Measurements from ENCODE around the gene ADPRM.

Gene ADPRM

GRCh38 chr17:10702574-10702973 is 5.2 kb downstream of the ADPRM start:
- TF ChIP-seq, protein P1, sequence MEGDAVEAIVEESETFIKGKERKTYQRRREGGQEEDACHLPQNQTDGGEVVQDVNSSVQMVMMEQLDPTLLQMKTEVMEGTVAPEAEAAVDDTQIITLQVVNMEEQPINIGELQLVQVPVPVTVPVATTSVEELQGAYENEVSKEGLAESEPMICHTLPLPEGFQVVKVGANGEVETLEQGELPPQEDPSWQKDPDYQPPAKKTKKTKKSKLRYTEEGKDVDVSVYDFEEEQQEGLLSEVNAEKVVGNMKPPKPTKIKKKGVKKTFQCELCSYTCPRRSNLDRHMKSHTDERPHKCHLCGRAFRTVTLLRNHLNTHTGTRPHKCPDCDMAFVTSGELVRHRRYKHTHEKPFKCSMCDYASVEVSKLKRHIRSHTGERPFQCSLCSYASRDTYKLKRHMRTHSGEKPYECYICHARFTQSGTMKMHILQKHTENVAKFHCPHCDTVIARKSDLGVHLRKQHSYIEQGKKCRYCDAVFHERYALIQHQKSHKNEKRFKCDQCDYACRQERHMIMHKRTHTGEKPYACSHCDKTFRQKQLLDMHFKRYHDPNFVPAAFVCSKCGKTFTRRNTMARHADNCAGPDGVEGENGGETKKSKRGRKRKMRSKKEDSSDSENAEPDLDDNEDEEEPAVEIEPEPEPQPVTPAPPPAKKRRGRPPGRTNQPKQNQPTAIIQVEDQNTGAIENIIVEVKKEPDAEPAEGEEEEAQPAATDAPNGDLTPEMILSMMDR (IDR thresholded peaks at IDR 0.05; ENCODE audit: insufficient read depth, low read length, missing control alignments): no peak
- ChIA-PET CTCF (interaction anchor here (1.0 to 4.0 kb wide), 4 partner anchors 18 to 56 kb away, joined by 3 to 21 read pairs (median 4); partner anchors contain the start of gene TMEM220), POLR2A (interaction anchor here (1.0 kb wide), 1 partner anchor 12 kb away, joined by 3 read pairs; no protein-coding TSS in a partner anchor)
- DNase-seq (ENCODE audit: low read depth, low spot score): no peak
- H3K4me3 ChIP-seq (ENCODE audit: low read depth, low read length): no peak overlapping the region

DNA sequence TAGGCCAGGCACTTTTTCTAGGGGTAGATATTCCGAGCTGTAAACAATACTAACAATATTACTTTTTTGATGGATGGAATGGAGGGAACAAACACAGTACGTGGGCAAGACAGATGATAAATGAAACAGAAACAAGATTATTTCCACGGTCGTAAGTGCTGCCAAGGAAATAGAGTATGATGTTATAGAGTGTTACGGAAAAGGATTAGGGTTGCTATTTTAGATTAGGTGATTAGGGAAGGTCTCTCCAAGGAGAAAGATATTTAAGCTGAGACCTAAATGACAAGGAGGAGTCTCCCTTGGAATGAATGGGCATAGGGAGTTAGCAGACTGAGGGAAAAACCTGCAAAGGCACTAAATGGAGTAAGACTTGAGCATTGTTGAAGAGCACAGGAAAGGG is 8.3 kb downstream of the ADPRM start:
- no peak overlapping the region for H3K4me3 ChIP-seq (ENCODE audit: low read depth, low read length)
- ChIA-PET POLR2A (no interaction called here), CTCF (interaction anchor here (1.5 kb wide), 1 partner anchor 59 kb away, joined by 4 read pairs; no protein-coding TSS in a partner anchor)
- no peak for DNase-seq (ENCODE audit: low read depth, low spot score)
- TF ChIP-seq, protein P1 (IDR thresholded peaks at IDR 0.05; ENCODE audit: insufficient read depth, low read length, missing control alignments): no peak

DNA sequence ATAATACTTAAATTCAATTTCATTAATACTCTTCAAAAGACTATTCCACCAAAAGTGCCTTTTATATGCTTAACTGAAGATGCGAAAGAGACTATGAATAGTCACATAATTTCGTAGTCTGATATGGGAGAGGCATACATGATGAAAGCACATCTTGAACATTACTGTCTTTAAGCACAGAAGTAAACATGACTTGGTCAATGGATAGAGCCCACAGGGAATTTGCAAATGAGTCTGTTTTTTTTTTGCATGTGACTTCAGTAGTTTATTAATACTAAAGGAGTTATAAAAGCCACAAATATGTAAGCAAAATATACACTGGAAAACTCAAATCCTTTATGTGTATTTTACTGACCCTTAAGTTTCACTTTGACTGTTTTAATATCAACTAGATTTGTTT is 15.9 kb downstream of the ADPRM start:
- TF ChIP-seq, protein P1 (IDR thresholded peaks at IDR 0.05; ENCODE audit: insufficient read depth, low read length, missing control alignments): no peak
- CTCF ChIA-PET: no interaction called here
- no peak for DNase-seq (ENCODE audit: low read depth, low spot score)
- H3K4me3 ChIP-seq (ENCODE audit: low read depth, low read length): no peak overlapping the region
- POLR2A ChIA-PET: no interaction called here

DNA sequence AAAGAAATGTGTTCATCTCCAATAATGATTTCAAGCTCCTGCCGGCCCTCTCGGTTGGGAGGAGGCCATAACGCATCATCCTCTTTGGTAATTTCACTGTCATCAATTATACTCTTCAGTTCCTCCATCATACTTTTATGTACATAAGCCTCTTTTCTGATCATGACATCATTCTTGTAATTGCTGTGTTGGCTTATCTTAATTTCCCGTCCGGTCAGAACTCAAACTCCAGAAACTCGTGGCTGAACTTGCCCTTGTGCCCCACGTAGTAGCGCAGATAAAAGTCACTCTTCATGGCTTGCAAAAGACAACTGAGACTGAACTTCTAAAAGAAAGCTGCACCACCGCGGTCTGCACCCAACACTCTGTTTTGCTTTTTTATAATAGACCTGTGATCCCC is 18.8 kb downstream of the ADPRM start:
- ChIA-PET POLR2A (no interaction called here), CTCF (interaction anchor here (1.9 kb wide), 1 partner anchor 21 kb away, joined by 10 read pairs; no protein-coding TSS in a partner anchor)
- no peak overlapping the region for H3K4me3 ChIP-seq (ENCODE audit: low read depth, low read length)
- no peak for DNase-seq (ENCODE audit: low read depth, low spot score)
- TF ChIP-seq, protein P1 (IDR thresholded peaks at IDR 0.05; ENCODE audit: insufficient read depth, low read length, missing control alignments): no peak

DNA sequence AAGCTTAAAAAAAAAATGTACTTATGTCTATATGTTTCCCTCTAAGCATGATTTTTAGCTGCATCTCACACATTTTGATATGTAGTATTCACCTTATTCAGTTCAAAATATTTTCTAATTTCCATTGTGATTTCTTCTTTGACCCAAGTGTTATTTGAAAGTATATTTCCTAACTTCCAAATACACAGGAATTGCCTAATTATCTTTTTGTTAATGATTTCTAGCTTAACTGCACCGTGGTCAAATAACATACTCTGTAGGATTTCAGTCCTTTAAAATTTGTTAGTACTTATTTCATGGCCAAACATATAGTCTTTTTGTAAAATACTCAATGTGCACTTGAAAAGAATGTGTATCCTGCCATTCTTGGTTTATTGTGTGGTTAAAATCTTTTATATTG is 21.2 kb downstream of the ADPRM start:
- TF ChIP-seq, protein P1 (IDR thresholded peaks at IDR 0.05; ENCODE audit: insufficient read depth, low read length, missing control alignments): no peak
- H3K4me3 ChIP-seq (ENCODE audit: low read depth, low read length): no peak overlapping the region
- no peak for DNase-seq (ENCODE audit: low read depth, low spot score)
- ChIA-PET POLR2A (no interaction called here), CTCF (interaction anchor here (1.3 to 1.8 kb wide), 2 partner anchors 18 to 71 kb away, joined by 4 read pairs; no protein-coding TSS in a partner anchor)

GRCh38 chr17:10724546-10725195 is 27.3 kb downstream of the ADPRM start:
- H3K4me3 ChIP-seq (ENCODE audit: low read depth, low read length): no peak overlapping the region
- TF ChIP-seq, protein P1 (IDR thresholded peaks at IDR 0.05; ENCODE audit: insufficient read depth, low read length, missing control alignments): no peak
- DNase-seq (ENCODE audit: low read depth, low spot score): no peak
- POLR2A ChIA-PET: no interaction called here
- CTCF ChIA-PET: no interaction called here
